HG02588 (cell line): ENCODE data around the gene ZNF598.
A peak's percentile ranks its signal among the peaks of the same experiment; 100 is the strongest.
"Not testable (repeated sequence)": the region's sequence is repeated elsewhere in the genome, so short reads cannot be mapped to it uniquely, and the experiment has no call there.

ENCODE experiments used
- ATAC-seq: cut with Tn5 transposase; IDR thresholded peaks from one replicate; pipeline ENCODE4 v1.9.1; 2021; ENCODE audit warnings: mild to moderate bottlenecking, moderate library complexity; ENCODE audit not compliant: unreplicated experiment

Gene ZNF598

DNA sequence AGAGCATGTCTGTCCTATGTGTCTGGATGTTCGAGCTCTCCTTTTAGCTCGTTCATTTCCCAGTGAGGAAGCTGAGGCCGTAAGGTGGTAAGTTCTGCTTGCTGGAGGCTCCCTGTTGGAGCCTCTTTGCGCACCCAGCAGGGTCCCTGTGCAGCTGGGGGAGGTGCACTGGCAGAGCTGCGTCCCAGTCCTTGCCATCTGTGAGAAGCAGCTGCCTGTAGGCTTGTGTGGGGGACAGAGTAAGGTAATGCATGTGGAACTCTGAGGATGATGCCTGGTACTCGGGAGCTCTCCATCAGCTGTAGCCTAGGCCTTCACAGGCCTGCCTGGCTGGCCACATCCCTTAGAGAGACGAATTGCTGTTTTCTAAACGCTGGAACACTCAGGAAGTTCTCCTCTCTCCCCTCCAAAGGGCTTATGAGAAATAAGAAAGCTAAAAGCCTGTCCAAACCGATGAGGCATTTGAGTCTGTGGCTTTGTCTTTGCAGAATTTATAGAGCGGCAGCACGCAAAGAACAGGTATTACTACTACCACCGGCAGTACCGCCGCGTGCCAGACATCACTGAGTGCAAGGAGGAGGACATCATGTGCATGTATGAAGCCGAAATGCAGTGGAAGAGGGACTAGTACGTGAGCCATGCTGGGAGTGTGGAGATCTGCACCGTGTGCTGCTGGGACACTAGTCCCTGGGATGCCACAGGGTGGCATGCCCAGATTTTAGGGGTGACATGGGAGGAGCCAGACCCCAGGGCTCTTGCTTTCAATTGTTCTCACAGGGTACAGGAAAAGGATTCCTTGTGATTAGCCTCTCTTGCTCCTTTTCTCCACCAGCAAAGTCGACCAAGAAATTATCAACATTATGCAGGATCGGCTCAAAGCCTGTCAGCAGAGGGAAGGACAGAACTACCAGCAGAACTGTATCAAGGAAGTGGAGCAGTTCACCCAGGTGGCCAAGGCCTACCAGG lies 48.7 kb downstream of the ZNF598 start:
- ATAC-seq = no peak

DNA sequence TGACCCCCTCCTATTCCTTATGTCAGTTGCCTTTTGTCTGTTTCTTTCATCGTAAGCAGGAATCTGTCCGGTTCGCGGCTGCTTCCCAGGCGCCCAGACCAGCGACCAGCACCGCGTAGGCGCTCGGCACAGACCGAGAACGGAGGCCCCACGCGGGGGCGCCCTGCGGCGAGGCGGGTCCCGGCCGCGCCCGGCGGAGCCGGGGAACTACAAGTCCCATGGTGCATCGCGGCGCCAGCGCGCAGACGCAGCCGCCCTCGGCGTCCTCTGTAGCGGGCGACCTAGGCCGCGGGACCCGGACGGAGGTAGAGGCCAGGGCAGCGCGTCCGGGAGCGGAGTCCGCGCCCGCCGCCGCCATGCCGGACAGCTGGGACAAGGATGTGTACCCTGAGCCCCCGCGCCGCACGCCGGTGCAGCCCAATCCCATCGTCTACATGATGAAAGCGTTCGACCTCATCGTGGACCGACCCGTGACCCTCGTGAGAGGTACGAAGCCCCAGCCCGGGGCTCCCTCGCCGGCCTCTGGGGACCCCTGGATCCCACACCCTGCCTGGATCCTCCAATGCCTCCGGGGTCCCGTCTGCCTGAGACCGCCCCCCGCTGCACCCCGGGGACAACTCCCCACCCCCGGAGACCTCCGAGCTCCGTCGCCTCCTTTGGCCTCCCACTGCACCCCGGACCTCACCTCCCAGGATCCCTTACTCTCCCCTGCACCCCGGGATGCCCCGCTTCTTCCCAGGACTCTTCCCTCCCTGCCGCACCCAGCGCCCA lies 50.2 kb downstream of the ZNF598 start, which contains the start of gene NDUFB10:
TSS of gene NDUFB10 (plus strand) at position 270 of the 771 bp plus-strand sequence. CDS start at position 357, 87 bp downstream.
- ATAC-seq = peak; percentile 83

DNA sequence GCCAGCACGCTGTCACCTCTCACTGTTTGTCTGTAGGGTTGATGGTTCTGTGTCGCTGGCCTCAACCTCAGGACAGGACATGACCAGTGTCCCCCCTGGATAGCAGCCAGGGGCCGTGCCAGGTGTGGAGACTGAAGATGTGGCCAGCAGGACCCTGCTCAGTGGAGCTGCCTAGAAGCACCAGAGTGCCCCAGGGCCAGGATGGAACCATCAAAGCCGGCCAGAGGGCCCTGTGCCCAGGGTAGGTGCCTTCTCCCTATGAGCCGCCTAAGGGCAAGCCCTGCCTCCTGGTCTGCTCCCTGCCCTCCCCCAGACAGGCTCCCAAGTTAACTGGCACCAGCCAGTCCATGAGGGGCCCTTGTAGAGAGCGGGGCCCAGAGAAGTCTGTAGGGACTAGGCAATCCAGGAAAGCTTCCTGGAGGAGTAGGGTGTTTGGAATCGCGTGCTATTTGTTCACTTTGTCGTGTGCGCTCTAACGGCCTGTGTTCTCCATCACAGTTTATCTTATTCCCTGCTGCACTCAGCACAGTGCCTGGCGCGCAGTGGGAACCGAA lies 50.8 kb downstream of the ZNF598 start:
- ATAC-seq = no peak

DNA sequence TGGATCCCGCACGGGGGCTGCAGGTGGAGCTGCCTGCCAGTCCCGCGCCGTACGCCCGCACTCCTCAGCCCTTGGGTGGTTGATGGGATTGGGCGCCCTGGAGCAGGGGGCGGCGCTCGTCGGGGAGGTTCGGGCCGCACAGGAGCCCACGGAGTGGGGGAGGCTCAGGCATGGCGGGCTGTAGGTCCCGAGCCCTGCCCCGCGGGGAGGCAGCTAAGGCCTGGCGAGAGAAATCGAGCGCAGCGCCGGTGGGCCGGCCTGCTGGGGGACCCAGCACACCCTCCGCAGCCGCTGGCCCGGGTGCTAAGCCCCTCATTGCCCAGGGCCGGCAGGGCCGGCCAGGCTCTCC lies 51.5 kb downstream of the ZNF598 start:
- not testable (repeated sequence) for ATAC-seq

DNA sequence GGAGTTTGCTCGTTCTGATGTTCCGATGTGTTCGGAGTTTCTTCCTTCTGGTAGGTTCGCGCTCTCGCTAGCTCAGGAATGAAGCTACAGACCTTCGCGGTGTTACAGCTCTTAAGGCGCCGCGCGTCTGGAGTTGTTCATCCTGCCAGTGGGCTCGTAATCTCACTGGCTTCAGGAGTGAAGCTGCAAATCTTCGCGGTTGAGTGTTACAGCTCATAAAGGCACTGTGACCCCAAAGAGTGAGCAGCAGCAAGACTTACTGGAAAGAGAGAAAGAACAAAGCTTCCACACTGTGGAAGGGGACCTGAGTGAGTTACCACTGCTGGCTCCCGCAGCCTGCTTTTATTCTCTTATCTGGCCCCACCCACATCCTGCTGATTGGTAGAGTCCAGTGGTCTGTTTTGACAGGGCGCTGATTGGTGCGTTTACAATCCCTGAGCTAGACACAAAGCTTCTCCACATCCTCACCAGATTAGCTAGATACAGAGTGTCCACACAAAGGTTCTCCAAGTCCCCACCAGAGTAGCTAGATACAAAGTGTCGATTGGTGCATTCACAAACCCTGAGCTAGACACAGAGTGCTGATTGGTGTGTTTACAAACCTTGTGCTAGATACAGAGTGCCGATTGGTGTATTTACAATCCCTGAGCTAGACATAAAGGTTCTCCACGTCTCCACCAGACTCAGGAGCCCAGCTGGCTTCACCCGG lies 52.0 kb downstream of the ZNF598 start:
- not testable (repeated sequence) for ATAC-seq

DNA sequence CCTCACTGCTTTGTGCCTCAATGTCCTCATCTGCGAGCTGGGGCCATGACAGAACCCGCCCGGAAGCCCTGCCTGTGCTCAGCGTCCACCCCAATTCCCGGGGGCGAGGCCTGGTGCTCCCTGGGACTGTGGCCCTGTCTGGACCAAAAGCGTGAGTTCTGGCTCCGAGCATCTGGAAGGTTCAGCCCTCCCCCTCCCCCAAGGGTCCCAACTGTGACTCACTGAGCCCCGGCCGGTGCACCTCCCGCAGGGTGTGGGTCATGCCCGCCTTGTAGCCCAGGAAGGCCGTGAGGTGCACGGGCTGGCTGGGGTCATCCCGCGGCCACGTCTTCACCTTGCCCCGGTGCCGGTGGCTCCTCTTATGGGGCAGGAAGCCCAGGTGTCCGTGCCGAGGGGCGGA lies 55.9 kb downstream of the ZNF598 start:
- no peak for ATAC-seq

DNA sequence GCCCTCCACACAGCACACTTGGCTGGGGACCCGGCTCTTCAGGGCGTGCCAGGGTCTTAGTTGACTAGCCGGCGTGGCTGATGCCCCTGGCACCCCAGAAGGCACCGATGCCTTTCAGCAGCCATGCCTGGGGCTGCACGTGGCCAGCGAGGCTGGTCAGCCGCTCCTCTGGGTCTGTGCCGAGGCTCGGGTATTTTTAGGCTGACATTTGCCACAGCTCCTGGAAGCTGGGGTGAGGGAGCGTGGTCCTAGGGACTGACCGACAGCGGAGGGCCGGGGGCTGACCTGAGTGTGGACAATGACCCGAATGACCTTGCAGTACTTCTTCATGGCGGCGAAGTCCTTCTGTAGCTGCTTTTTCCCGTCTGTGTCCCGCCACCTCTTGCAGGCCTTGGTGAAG lies 59.1 kb downstream of the ZNF598 start:
- ATAC-seq = no peak

DNA sequence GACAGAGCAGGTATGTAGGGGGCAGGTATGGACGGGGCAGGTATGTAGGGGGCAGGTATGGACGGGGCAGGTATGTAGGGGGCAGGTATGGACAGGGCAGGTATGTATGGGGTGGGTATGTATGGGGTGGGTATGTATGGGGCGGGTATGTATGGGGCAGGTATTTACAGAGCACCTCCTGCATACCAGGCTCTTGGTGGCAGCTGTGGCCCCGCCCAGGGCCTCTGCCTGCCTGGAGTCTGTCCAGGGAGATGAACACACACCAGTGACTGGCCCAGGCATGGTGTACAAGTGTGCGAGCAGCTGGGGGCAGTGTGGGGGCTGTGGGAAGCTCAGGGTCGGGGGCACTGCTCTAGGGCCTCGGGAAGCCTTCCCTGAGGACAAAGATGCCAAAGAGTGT lies 59.6 kb downstream of the ZNF598 start:
- no peak for ATAC-seq

DNA sequence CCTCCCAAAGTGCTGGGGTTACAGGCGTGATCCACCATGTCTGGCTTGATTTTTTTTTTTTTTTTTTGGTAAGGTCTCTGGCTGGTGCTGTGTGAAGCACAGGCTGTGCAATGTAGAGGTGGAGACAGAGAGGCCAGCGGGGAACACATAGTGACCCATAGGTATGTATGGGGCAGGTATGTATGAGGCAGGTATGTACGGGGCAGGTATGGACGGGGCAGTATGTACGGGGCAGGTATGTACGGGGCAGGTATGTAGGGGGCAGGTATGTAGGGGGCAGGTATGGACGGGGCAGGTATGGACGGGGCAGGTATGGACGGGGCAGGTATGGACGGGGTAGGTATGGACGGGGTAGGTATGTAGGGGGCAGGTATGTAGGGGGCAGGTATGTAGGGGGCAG lies 60.1 kb downstream of the ZNF598 start:
- no peak for ATAC-seq
